SK-N-SH treated with all-trans-retinoic acid at 6 μM for 48 hours (cell line): ENCODE measurements around the gene CALML6.

ENCODE experiments used
- ATAC-seq: fragments of 200-7000 bp; cut with Tn5 transposase; 3 replicates; pipeline ENCODE4 v1.9.1; 2020; ENCODE audit warnings: mild to moderate bottlenecking, moderate library complexity
- BACH2 ChIP-seq: fragments of 250-450 bp; sonication (Bioruptor Pico); IDR thresholded peaks from 2 replicates; pipeline ENCODE4 v1.9.0; 2021; ENCODE audit warnings: mild to moderate bottlenecking, borderline replicate concordance
- CSDC2 ChIP-seq: fragments of 250-450 bp; sonication (Bioruptor Pico); IDR thresholded peaks from 2 replicates; pipeline ENCODE4 v1.5.0; 2020; ENCODE audit warnings: mild to moderate bottlenecking, moderate library complexity
- ESRRG ChIP-seq: fragments of 250-450 bp; sonication (Bioruptor Pico); IDR thresholded peaks from 2 replicates; pipeline ENCODE4 v1.6.1; 2021; ENCODE audit warnings: mild to moderate bottlenecking
- GLIS3 ChIP-seq: fragments of 250-450 bp; sonication (Bioruptor Pico); IDR thresholded peaks from 2 replicates; pipeline ENCODE4 v1.5.0; 2020; ENCODE audit warnings: mild to moderate bottlenecking, moderate library complexity
- ISL1 ChIP-seq: fragments of 250-450 bp; sonication (Bioruptor Pico); IDR thresholded peaks from 2 replicates; pipeline ENCODE4 v2.1.2; 2022; ENCODE audit warnings: mild to moderate bottlenecking, moderate library complexity
- OSR1 ChIP-seq: fragments of 250-450 bp; sonication (Bioruptor Pico); IDR thresholded peaks from 2 replicates; pipeline ENCODE4 v1.8.0; 2022; ENCODE audit warnings: moderate library complexity, mild to moderate bottlenecking, inconsistent platforms
- PPARA ChIP-seq: fragments of 250-450 bp; sonication (Bioruptor Pico); IDR thresholded peaks from 2 replicates; pipeline ENCODE4 v1.5.0; 2020; ENCODE audit warnings: mild to moderate bottlenecking, borderline replicate concordance
- RARB ChIP-seq: fragments of 250-450 bp; sonication (Bioruptor Pico); IDR thresholded peaks from 2 replicates; pipeline ENCODE4 v1.8.0; 2021; ENCODE audit warnings: mild to moderate bottlenecking, moderate library complexity
- SNAI2 ChIP-seq: fragments of 250-450 bp; sonication (Bioruptor Pico); IDR thresholded peaks from 2 replicates; pipeline ENCODE4 v1.5.0; 2020; ENCODE audit warnings: mild to moderate bottlenecking, moderate library complexity
- TCF4 ChIP-seq: fragments of 250-450 bp; sonication (Bioruptor Pico); IDR thresholded peaks from 2 replicates; pipeline ENCODE4 v1.8.0; 2021; ENCODE audit warnings: mild to moderate bottlenecking, moderate library complexity, borderline replicate concordance
- TOX ChIP-seq: fragments of 250-450 bp; sonication (Bioruptor Pico); IDR thresholded peaks from 2 replicates; pipeline ENCODE4 v1.8.0; 2021; ENCODE audit warnings: mild to moderate bottlenecking, moderate library complexity, borderline replicate concordance
- ZC3H10 ChIP-seq: fragments of 250-450 bp; sonication (Bioruptor Pico); IDR thresholded peaks from 2 replicates; pipeline ENCODE4 v1.5.1; 2021; ENCODE audit warnings: mild to moderate bottlenecking, moderate library complexity
- ZFP3 ChIP-seq: fragments of 250-450 bp; sonication (Bioruptor Pico); IDR thresholded peaks from 2 replicates; pipeline ENCODE4 v1.5.0; 2020; ENCODE audit warnings: mild to moderate bottlenecking, moderate library complexity
- ZFP30 ChIP-seq: fragments of 450-650 bp; formaldehyde crosslinking; IDR thresholded peaks from 2 replicates; pipeline ENCODE4 v1.5.0; 2022; ENCODE audit warnings: mild to moderate bottlenecking, moderate library complexity
- ZNF70 ChIP-seq: fragments of 450-650 bp; formaldehyde crosslinking; IDR thresholded peaks from 2 replicates; pipeline ENCODE4 v1.5.0; 2020; ENCODE audit warnings: mild to moderate bottlenecking, moderate library complexity
- ZNF8 ChIP-seq: fragments of 450-650 bp; formaldehyde crosslinking; IDR thresholded peaks from 2 replicates; pipeline ENCODE4 v1.5.0; 2020; ENCODE audit warnings: mild to moderate bottlenecking, moderate library complexity
- TF ChIP-seq, protein P1 (sequence below): fragments of 250-450 bp; sonication (Bioruptor Pico); IDR thresholded peaks from 2 replicates; pipeline ENCODE4 v1.5.0; 2020; ENCODE audit warnings: mild to moderate bottlenecking, moderate library complexity
- TF ChIP-seq, protein P2 (sequence below): fragments of 250-450 bp; sonication (Bioruptor Pico); IDR thresholded peaks from 2 replicates; pipeline ENCODE4 v1.5.1; 2021; ENCODE audit warnings: mild to moderate bottlenecking, moderate library complexity
- TF ChIP-seq, protein P3 (sequence below): fragments of 250-450 bp; sonication (Bioruptor Pico); IDR thresholded peaks from 2 replicates; pipeline ENCODE4 v1.8.0; 2021; ENCODE audit warnings: low read depth, mild to moderate bottlenecking, moderate library complexity, borderline replicate concordance
- TF ChIP-seq, protein P4 (sequence below): fragments of 250-450 bp; sonication (Bioruptor Pico); IDR thresholded peaks from 2 replicates; pipeline ENCODE4 v1.8.0; 2020; ENCODE audit warnings: mild to moderate bottlenecking, moderate library complexity, borderline replicate concordance

CALML6 gene

DNA sequence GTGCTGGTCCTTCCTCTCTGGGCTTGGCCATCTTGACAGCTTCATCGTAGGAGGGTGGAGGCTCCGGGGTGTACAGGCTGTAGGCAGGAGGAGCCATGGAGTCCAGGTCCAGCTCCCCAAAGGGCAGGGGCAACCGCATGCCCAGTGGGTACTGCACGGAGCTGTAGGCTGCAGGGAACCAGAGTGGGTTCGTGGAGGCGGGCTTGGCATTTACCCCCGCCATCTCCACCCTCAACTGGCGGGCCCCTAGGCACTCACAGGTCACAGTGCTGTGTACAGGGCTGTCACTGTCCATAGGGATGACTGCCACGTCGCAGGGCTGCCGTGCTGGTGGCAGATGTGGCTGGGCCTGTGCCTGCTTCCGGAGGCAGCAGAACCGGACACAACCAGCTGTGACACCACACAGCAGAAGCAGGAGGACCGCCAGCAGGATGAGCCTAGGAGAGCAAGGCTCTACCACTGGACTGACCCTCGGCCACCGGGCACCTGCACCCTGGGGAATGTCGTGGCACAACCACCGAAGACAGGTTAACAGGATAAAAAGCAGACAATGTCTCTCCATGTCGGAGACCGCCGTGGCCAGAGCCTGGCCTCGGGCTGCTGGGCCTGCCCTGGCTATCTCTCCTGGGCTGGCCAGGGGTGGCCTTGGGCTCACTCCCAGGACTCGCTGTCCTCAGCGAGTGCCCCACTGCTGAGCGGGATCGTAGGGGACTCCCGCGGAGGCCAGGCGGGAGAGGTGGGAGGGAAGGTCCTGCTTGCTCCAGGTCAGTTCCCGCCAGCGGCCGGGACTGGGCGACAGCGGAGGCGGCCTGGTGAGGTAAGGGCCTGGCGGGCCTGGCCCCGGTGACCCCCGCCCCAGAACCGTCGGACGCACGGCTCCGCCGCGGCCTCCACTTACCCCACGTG is 3.2 kb downstream of the CALML6 start:
- no peak for TF ChIP-seq ZNF70 (CRISPR knock-in tag)
- TF ChIP-seq, protein P1, sequence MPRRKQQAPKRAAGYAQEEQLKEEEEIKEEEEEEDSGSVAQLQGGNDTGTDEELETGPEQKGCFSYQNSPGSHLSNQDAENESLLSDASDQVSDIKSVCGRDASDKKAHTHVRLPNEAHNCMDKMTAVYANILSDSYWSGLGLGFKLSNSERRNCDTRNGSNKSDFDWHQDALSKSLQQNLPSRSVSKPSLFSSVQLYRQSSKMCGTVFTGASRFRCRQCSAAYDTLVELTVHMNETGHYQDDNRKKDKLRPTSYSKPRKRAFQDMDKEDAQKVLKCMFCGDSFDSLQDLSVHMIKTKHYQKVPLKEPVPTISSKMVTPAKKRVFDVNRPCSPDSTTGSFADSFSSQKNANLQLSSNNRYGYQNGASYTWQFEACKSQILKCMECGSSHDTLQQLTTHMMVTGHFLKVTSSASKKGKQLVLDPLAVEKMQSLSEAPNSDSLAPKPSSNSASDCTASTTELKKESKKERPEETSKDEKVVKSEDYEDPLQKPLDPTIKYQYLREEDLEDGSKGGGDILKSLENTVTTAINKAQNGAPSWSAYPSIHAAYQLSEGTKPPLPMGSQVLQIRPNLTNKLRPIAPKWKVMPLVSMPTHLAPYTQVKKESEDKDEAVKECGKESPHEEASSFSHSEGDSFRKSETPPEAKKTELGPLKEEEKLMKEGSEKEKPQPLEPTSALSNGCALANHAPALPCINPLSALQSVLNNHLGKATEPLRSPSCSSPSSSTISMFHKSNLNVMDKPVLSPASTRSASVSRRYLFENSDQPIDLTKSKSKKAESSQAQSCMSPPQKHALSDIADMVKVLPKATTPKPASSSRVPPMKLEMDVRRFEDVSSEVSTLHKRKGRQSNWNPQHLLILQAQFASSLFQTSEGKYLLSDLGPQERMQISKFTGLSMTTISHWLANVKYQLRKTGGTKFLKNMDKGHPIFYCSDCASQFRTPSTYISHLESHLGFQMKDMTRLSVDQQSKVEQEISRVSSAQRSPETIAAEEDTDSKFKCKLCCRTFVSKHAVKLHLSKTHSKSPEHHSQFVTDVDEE (CRISPR knock-in tag): no peak
- TF ChIP-seq ZNF8: no peak
- TF ChIP-seq CSDC2: no peak
- no peak for TF ChIP-seq ZFP30 (CRISPR knock-in tag)
- no peak for TF ChIP-seq PPARA
- TF ChIP-seq SNAI2 (CRISPR knock-in tag): no peak
- TF ChIP-seq RARB: no peak
- TF ChIP-seq, all 23 proteins: peak for 0
- no peak for ATAC-seq

DNA sequence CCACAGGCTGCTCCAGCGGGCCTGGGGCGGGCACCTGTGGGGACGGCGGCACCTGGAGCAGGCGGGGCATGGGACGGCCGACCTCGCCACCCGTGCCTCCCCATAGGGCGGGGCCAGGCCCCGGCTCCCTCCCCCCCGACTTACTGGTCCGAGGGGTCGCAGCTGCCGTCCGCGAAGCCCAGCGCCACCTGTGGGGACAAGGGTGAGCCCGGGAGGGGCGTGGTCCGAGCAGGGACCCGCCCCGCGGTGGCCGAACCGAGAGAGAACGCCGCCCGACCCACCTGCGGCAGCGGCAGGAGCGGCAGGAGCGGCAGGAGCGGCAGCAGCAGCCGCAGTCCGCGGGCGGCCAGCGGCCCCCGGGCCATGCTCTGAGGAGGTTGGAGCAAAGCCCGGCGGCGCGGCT is 3.8 kb downstream of the CALML6 start, which contains the start of gene TMEM52:
TSS of gene TMEM52 (minus strand) at position 379 of the 403 bp plus-strand sequence. CDS start at position 365, 14 bp downstream.
- peak; percentile 1; the same call in 2 of the 3 replicates for ATAC-seq
- TF ChIP-seq ZNF8 (no peak), TCF4 (CRISPR knock-in tag) (no peak), ZNF70 (CRISPR knock-in tag) (no peak), OSR1 (CRISPR knock-in tag) (no peak), ESRRG (CRISPR knock-in tag) (no peak), SNAI2 (CRISPR knock-in tag) (no peak), BACH2 (CRISPR knock-in tag) (no peak), TOX (CRISPR knock-in tag) (no peak), ISL1 (CRISPR knock-in tag) (no peak), CSDC2 (no peak), GLIS3 (CRISPR knock-in tag) (no peak), ZC3H10 (CRISPR knock-in tag) (no peak)
- TF ChIP-seq, protein P1 (CRISPR knock-in tag): no peak
- TF ChIP-seq, protein P2, sequence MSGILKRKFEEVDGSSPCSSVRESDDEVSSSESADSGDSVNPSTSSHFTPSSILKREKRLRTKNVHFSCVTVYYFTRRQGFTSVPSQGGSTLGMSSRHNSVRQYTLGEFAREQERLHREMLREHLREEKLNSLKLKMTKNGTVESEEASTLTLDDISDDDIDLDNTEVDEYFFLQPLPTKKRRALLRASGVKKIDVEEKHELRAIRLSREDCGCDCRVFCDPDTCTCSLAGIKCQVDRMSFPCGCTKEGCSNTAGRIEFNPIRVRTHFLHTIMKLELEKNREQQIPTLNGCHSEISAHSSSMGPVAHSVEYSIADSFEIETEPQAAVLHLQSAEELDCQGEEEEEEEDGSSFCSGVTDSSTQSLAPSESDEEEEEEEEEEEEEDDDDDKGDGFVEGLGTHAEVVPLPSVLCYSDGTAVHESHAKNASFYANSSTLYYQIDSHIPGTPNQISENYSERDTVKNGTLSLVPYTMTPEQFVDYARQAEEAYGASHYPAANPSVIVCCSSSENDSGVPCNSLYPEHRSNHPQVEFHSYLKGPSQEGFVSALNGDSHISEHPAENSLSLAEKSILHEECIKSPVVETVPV (CRISPR knock-in tag): no peak
- TF ChIP-seq, protein P3, sequence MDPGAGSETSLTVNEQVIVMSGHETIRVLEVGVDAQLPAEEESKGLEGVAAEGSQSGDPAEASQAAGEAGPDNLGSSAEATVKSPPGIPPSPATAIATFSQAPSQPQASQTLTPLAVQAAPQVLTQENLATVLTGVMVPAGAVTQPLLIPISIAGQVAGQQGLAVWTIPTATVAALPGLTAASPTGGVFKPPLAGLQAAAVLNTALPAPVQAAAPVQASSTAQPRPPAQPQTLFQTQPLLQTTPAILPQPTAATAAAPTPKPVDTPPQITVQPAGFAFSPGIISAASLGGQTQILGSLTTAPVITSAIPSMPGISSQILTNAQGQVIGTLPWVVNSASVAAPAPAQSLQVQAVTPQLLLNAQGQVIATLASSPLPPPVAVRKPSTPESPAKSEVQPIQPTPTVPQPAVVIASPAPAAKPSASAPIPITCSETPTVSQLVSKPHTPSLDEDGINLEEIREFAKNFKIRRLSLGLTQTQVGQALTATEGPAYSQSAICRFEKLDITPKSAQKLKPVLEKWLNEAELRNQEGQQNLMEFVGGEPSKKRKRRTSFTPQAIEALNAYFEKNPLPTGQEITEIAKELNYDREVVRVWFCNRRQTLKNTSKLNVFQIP (CRISPR knock-in tag): no peak

DNA sequence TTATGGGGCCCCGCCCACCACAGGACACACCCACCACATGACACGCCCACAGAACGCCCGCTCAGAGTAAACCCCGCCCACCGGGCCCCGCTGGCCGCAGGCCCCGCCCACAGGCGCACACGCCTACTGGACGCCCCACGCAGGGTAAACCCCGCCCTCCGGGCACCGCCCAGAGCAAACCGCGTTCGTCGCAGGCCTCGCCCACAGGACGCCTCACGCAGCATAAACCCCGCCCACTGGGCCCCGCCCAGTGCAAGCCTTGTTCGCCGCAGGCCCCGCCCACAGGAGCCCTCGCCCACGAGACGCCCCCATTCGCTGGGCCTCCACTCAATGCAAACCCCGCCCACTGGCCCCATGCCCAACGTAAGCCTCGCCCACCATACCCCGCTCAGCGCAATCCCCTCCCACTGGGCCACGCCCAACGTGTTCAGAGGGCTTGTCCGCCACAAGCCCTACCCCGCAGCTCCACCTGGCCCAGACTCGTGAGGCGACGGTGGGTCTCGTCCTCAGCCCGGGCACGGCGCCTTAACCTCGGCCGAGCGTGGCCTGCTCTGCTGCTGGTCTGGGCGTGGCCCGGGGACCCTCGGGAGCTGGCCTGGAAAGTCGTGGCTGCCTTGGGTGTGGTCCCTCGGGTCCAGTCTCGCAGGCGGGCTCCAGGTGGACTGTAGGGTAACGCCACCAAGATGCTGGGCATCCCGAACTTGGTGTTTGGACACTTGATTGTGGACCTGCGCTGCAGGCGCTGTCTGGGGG is 4.4 kb downstream of the CALML6 start:
- peak; percentile 88 for ATAC-seq
- TF ChIP-seq ZNF8 (no peak), ESRRG (CRISPR knock-in tag) (no peak), ZFP3 (CRISPR knock-in tag) (no peak), CSDC2 (no peak), OSR1 (CRISPR knock-in tag) (no peak)
- TF ChIP-seq, protein P2 (CRISPR knock-in tag): no peak
- TF ChIP-seq, protein P1 (CRISPR knock-in tag): no peak
- TF ChIP-seq, protein P4, sequence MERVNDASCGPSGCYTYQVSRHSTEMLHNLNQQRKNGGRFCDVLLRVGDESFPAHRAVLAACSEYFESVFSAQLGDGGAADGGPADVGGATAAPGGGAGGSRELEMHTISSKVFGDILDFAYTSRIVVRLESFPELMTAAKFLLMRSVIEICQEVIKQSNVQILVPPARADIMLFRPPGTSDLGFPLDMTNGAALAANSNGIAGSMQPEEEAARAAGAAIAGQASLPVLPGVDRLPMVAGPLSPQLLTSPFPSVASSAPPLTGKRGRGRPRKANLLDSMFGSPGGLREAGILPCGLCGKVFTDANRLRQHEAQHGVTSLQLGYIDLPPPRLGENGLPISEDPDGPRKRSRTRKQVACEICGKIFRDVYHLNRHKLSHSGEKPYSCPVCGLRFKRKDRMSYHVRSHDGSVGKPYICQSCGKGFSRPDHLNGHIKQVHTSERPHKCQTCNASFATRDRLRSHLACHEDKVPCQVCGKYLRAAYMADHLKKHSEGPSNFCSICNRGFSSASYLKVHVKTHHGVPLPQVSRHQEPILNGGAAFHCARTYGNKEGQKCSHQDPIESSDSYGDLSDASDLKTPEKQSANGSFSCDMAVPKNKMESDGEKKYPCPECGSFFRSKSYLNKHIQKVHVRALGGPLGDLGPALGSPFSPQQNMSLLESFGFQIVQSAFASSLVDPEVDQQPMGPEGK (CRISPR knock-in tag): no peak
